Measurements from ENCODE around the gene HNRNPUL1.

DNA sequence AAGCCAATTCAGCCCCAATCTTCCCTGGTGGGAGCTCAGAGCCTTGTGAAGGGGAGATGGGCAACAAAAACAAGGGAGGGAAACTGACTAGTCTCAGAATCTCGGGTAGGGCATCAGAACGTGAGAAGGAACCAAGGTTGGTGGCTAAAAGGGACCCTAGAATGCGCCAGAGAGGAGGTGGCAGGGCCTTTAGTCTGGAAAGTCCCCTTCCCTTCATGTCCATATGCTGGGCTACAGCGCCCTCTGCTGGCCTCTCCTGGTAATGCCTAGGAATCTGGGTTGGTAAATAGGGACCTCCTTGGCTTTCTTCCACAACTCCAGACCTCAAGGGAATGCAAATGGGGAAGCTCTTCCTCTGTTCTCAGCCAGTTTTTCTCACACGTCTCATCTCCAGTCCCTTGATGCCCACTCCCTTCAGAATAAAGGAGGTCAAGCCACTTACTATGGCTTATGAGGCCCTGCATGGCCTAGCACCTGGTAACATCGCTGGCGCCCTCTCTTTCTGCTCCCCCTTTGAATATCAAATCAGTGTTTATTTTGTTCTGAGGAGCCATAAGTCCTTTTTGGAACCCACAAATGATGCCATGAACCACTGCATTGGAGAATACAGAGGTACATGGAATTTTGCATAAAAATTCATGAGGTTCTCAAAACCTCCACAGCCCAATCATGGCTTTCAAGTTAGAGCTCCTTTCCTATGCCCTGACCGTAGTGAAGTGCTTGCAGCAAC is 44.4 kb downstream of the HNRNPUL1 start:
- TF ChIP-seq, protein P1, sequence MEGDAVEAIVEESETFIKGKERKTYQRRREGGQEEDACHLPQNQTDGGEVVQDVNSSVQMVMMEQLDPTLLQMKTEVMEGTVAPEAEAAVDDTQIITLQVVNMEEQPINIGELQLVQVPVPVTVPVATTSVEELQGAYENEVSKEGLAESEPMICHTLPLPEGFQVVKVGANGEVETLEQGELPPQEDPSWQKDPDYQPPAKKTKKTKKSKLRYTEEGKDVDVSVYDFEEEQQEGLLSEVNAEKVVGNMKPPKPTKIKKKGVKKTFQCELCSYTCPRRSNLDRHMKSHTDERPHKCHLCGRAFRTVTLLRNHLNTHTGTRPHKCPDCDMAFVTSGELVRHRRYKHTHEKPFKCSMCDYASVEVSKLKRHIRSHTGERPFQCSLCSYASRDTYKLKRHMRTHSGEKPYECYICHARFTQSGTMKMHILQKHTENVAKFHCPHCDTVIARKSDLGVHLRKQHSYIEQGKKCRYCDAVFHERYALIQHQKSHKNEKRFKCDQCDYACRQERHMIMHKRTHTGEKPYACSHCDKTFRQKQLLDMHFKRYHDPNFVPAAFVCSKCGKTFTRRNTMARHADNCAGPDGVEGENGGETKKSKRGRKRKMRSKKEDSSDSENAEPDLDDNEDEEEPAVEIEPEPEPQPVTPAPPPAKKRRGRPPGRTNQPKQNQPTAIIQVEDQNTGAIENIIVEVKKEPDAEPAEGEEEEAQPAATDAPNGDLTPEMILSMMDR (IDR thresholded peaks at IDR 0.05), result peak; percentile 77 to 97 (median 94)
- no peak for TF ChIP-seq POLR2A (IDR thresholded peaks at IDR 0.05)

Measured in thyroid gland (tissue), 4 donors.